Fibroblast of lung (primary cell): ENCODE data around the gene OR4Q2. TPM values are rescaled to one million over a fixed set of nuclear protein-coding genes. Genes with fewer than 3 reads are reported as not detected.
"Not testable (repeated sequence)": the region's sequence is repeated elsewhere in the genome, so short reads cannot be mapped to it uniquely, and the experiment has no call there.

Experiments
- DNase-seq, 2 donors: peaks; one replicate each; pipeline versions ENCODE4 v3.0.0 to v3.0.0-alpha.2; 2010; ENCODE audit warnings: low read depth in 2 of 2
- H2AFZ ChIP-seq: 2 replicates; pipeline ENCODE4 v1.5.1; 2012; ENCODE audit warnings: low read length, control low read depth, inconsistent platforms
- H3K27ac ChIP-seq: 2 replicates; pipeline ENCODE4 v1.5.1; 2011; ENCODE audit warnings: low read length, control low read depth; ENCODE audit not compliant: insufficient read depth
- H3K27me3 ChIP-seq: 2 replicates; pipeline ENCODE4 v1.5.1; 2011; ENCODE audit warnings: mild to moderate bottlenecking, low read length; ENCODE audit not compliant: control insufficient read depth, insufficient read depth
- H3K36me3 ChIP-seq: 2 replicates; pipeline ENCODE4 v1.5.1; 2011; ENCODE audit warnings: low read length; ENCODE audit not compliant: control insufficient read depth, insufficient read depth
- H3K4me1 ChIP-seq: 2 replicates; pipeline ENCODE4 v1.5.1; 2011; ENCODE audit warnings: low read length; ENCODE audit not compliant: control insufficient read depth, insufficient read depth; ENCODE audit errors: extremely low read depth
- H3K4me2 ChIP-seq: 2 replicates; pipeline ENCODE4 v1.5.1; 2011; ENCODE audit warnings: low read length, control low read depth; ENCODE audit not compliant: insufficient read depth; ENCODE audit errors: extremely low read depth
- H3K4me3 ChIP-seq, 4 experiments: fragments of 200-600 bp in 1 of 4; sonication (generic) in 1 of 4; replicated peaks in 1 of 4; 2 replicates each; pipeline ENCODE4 v1.5.1; 2011 to 2016; ENCODE audit warnings: low read length in 4 of 4, low read depth in 3 of 4, mild to moderate bottlenecking in 3 of 4, control low read depth in 2 of 4, inconsistent platforms in 1 of 4, mixed read lengths in 1 of 4; ENCODE audit not compliant: insufficient read depth in 1 of 4; ENCODE audit errors: control extremely low read depth in 1 of 4
- H3K79me2 ChIP-seq: 2 replicates; pipeline ENCODE4 v1.5.1; 2012; ENCODE audit warnings: mild to moderate bottlenecking, low read length, inconsistent platforms; ENCODE audit not compliant: control insufficient read depth, insufficient read depth
- H3K9ac ChIP-seq: 2 replicates; pipeline ENCODE4 v1.5.1; 2011; ENCODE audit warnings: mild to moderate bottlenecking, low read length, control low read depth; ENCODE audit not compliant: insufficient read depth
- H3K9me3 ChIP-seq: 2 replicates; pipeline ENCODE4 v1.5.1; 2012; ENCODE audit warnings: low read depth, low read length; ENCODE audit not compliant: control insufficient read depth, insufficient read depth
- H4K20me1 ChIP-seq: 2 replicates; pipeline ENCODE4 v1.5.1; 2011; ENCODE audit warnings: low read length; ENCODE audit not compliant: control insufficient read depth, insufficient read depth; ENCODE audit errors: extremely low read depth
- CTCF ChIP-seq, 2 donors: IDR thresholded peaks in 1 of 2; conservative IDR thresholded peaks in 1 of 2; 1 replicate in 1 of 2; 2 replicates in 1 of 2; pipeline ENCODE4 v1.5.1; 2011 to 2012; ENCODE audit warnings: low read length in 2 of 2, control low read depth in 1 of 2, inconsistent platforms in 1 of 2, low read depth in 1 of 2, mild to moderate bottlenecking in 1 of 2
- EZH2 ChIP-seq: IDR thresholded peaks from 2 replicates; pipeline ENCODE4 v1.5.1; 2012; ENCODE audit warnings: low read length, control low read depth, mild to moderate bottlenecking; ENCODE audit errors: missing control alignments
- polyA minus RNA-seq: library from RNA; depleted of rRNA, polyadenylated mRNA; stranded (reverse); fragments of >200 nt; gene quantifications from 2 replicates; pipeline ENCODE4 v1.2.3, GENCODE V29; 2011; ENCODE audit warnings: low replicate concordance
- polyA plus RNA-seq, 2 donors: library from polyadenylated mRNA; depleted of rRNA in 1 of 2; stranded (reverse) in 1 of 2; unstranded in 1 of 2; fragments of >200 nt; gene quantifications; 2 replicates each; pipeline ENCODE4 v1.2.1, GENCODE V29; 2011 to 2012; ENCODE audit warnings: missing spikeins in 1 of 2
- total RNA-seq: library from RNA; depleted of rRNA; stranded (reverse); fragments of >200 nt; gene quantifications from 2 replicates; pipeline ENCODE4 v1.2.1, GENCODE V29; 2014

The OR4Q2 gene
- total RNA-seq = not detected in 2 replicates
- not detected in 2 replicates for polyA plus RNA-seq
- not detected in 2 replicates for polyA plus RNA-seq (2012)
- not detected in 2 replicates for polyA minus RNA-seq

GRCh38 chr14:20001863-20002262, at the start of gene OR4Q2:
OR4Q2 (plus strand) TSS chr14:20002163.
- H2AFZ ChIP-seq = no peak within 1 kb of the TSS
- H3K4me1 ChIP-seq = no peaks in the 10 kb centered on the region
- no peaks in the 10 kb centered on the region for H3K9me3 ChIP-seq
- H3K4me2 ChIP-seq = no peak within 1 kb of the TSS
- H3K79me2 ChIP-seq = no peaks in the 10 kb centered on the region
- no peak within 1 kb of the TSS for H3K27ac ChIP-seq
- no peaks in the 10 kb centered on the region for H4K20me1 ChIP-seq
- H3K9ac ChIP-seq = no peak within 1 kb of the TSS
- TF ChIP-seq EZH2 = no peak
- no peak for TF ChIP-seq CTCF (conservative IDR thresholded peaks at IDR 0.05 in 1 of 2, IDR thresholded peaks at IDR 0.05 in 1 of 2; ENCODE audit: low read depth in 1 of 2, low read length in 2 of 2)
- no peak for DNase-seq
- no peaks in the 10 kb centered on the region for H3K36me3 ChIP-seq
- no peak within 1 kb of the TSS for H3K4me3 ChIP-seq
- no peaks in the 10 kb centered on the region for H3K27me3 ChIP-seq

- not testable (repeated sequence) for H2AFZ ChIP-seq, H3K36me3 ChIP-seq, DNase-seq, H3K4me2 ChIP-seq, H4K20me1 ChIP-seq, H3K27me3 ChIP-seq, H3K4me3 ChIP-seq, H3K4me1 ChIP-seq, H3K79me2 ChIP-seq, H3K27ac ChIP-seq, H3K9me3 ChIP-seq, H3K9ac ChIP-seq
These were observed 32.2 kb upstream of the OR4Q2 start for GRCh38 chr14:19969735-19970134.

GRCh38 chr14:19974844-19975243, 27.1 kb upstream of the OR4Q2 start:
- H3K4me2 ChIP-seq = no peak overlapping the region
- no peaks in the 10 kb centered on the region for H3K4me1 ChIP-seq
- no peaks in the 10 kb centered on the region for H3K36me3 ChIP-seq
- no peaks in the 10 kb centered on the region for H4K20me1 ChIP-seq
- H3K9me3 ChIP-seq = no peaks in the 10 kb centered on the region
- H2AFZ ChIP-seq = no peak overlapping the region
- H3K4me3 ChIP-seq = no peak overlapping the region
- DNase-seq = no peak
- H3K27ac ChIP-seq = no peak overlapping the region
- no peak for TF ChIP-seq EZH2
- TF ChIP-seq CTCF (conservative IDR thresholded peaks at IDR 0.05 in 1 of 2, IDR thresholded peaks at IDR 0.05 in 1 of 2; ENCODE audit: low read depth in 1 of 2, low read length in 2 of 2) = no peak
- no peak overlapping the region for H3K9ac ChIP-seq
- no peaks in the 10 kb centered on the region for H3K79me2 ChIP-seq
- no peaks in the 10 kb centered on the region for H3K27me3 ChIP-seq
